NOMO-1 (cell line): ENCODE data around the gene TEN1.

ENCODE experiments used
- DNase-seq, 2 experiments: peaks; one replicate each; lab custom pipeline; 2025; ENCODE audit not compliant: unreplicated experiment in 2 of 2; lab: John Stamatoyannopoulos, UW

TEN1 gene

GRCh38 chr17:75976175-75976848 lies 2.7 kb upstream of the TEN1 start:
- DNase-seq: no peak

GRCh38 chr17:75979705-75980187 lies 706 bp downstream of the TEN1 start:
- peak in 1 of 2 experiments; percentile 54 for DNase-seq

- peak in 1 of 2 experiments; percentile 17 for DNase-seq
Measured at GRCh38 chr17:75980188-75981018, 1.4 kb downstream of the TEN1 start.

DNA sequence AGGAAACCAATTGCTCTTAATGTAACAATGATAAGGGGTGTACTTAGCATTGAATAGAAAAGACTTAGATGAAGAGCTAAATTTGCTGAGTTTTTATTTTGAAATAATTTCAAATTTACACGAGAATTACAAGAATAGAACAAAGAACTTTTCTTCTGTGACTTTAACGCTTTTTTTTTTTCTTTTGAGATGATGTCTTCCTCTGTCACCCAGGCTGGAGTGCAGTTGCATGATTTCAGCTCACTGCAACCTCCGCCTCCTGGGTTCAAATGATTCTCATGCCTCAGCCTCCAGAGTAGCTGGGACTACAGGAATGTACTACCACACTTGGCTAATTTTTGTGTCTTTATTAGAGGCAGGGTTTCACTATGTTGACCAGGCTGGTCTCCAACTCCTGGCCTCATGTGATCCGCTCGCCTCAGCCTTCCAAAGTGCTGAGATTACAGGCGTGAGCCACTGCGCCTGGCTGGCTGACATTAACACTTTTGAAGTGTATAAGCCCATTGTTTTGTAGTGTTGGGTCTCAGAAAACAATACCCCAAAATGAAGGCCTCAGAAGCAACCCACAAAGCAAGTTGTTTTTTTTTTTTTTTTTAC lies 2.1 kb downstream of the TEN1 start:
- DNase-seq: no peak

- DNase-seq: peak; percentile 73 to 74
Measured at GRCh38 chr17:75983501-75984181, 4.6 kb downstream of the TEN1 start.

GRCh38 chr17:75985986-75986385 lies 6.9 kb downstream of the TEN1 start:
- DNase-seq: no peak

- no peak for DNase-seq
Measured at GRCh38 chr17:75987041-75987440, 8.0 kb downstream of the TEN1 start.

DNA sequence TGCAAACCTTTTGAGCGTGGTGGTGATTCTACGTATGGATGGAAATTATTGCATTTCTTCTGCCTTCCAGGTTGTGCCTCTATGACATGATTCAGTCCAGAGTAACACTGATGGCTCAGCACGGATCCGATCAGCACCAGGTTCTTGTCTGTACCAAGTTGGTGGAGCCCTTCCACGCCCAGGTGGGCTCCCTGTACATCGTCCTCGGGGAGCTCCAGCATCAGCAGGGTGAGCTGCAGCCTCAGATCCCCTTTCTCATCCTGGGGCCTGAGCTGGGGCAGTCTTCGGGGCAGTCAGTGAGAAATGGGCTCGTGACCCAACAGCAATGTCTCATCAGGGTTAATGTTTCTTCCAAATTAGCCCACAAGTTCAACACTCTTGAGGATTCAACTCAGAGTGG lies 12.4 kb downstream of the TEN1 start:
- no peak for DNase-seq

- DNase-seq: no peak
Measured at GRCh38 chr17:75994802-75995370, 15.8 kb downstream of the TEN1 start.

- no peak for DNase-seq
Measured at GRCh38 chr17:75995385-75995925, 16.4 kb downstream of the TEN1 start.

GRCh38 chr17:75996665-75997590 lies 17.9 kb downstream of the TEN1 start:
- peak; percentile 60 to 79 for DNase-seq

GRCh38 chr17:75998327-75998795 lies 19.3 kb downstream of the TEN1 start:
- no peak for DNase-seq

- DNase-seq: peak; percentile 14 to 26
Measured at GRCh38 chr17:76000016-76000754, 21.1 kb downstream of the TEN1 start.

DNA sequence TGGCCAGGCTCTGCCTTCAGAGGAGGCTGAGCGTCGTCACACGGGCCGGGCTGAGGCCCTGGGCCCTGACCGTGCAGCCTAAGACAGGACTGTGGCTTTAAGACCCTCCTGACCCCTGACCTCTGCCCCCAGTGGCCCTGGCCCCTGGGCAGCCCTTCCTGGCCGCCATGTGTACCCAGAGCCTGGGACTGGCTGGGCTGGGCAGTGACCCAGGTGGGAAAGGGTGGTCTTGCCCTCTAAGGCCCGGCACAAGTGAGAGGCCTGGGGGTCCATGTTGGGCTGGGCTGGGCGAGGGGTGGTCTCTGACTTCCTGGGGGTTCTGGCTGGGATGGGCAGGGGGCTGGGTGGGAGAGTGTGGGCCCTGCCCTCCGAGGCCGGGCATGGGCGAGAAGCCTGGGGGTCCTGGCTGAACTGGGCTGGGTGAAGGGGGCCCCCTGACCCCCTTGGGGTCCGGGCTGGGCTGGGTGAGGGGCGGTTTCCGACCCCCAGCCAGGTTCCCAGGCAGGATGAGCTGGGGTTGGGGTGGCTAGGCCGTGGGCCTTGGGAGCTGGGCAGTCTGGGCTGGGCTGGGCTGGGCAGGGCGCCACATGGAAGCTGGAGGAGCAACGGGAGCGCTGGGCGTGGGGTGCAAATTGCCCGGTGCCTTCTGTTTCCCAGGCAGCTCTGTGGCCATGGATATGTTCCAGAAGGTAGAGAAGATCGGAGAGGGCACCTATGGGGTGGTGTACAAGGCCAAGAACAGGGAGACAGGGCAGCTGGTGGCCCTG lies 21.9 kb downstream of the TEN1 start, which contains the start of gene CDK3:
CDK3 (plus strand) TSS at position 101 of the 767 bp plus-strand sequence; CDS start at position 672, 571 bp downstream.
- DNase-seq: no peak

DNA sequence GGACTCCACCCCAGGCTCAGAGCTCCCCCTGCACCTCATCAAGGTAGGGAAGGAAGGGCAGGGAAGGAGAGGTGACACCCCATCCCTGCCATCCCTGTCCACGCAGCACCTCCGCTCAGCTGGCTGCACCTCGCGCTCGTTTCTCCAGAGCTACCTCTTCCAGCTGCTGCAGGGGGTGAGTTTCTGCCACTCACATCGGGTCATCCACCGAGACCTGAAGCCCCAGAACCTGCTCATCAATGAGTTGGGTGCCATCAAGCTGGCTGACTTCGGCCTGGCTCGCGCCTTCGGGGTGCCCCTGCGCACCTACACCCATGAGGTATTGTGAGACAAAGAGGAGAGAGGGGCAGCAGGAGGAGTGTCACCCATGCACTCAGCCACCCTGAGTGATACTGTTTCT lies 23.1 kb downstream of the TEN1 start:
- DNase-seq: no peak

DNA sequence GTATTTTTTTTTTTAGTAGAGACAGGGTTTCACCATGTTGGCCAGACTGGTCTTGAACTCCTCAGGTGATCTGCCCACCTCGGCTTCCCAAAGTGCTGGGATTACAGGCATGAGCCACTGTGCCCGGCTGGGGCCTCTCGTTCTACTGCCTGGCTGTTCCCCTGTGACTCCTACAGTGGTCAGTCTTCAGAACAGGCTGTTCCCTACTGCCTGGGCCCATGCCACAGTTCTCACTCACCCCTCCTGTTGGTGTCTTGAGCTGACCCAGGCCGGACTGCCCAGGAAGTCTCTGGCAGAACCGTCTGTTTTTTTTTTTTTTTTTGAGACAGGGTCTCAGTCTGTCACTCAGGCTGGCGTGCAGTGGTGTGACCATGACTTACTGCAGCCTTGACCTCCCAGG lies 24.9 kb downstream of the TEN1 start:
- no peak for DNase-seq

GRCh38 chr17:76004750-76005262 lies 25.8 kb downstream of the TEN1 start:
- no peak for DNase-seq
